Endothelial cell of umbilical vein (primary cell): ENCODE measurements around the gene LGI4. TPM values are rescaled to one million over a fixed set of nuclear protein-coding genes. Genes with fewer than 3 reads are reported as not detected.

ENCODE experiments used
- BruUV-seq: library from RNA; stranded (reverse); fragments of 400-500 nt; replicated peaks from 2 replicates; lab custom pipeline; 2021; lab: Mats Ljungman, UMichigan
- CTCF ChIA-PET: fragments of 300-600, 350-600 bp; sonication (Branson Sonifier 250); formaldehyde crosslinking; loops from one replicate; lab custom pipeline; 2021; ENCODE audit warnings: antibody characterized with exemption, inconsistent platforms; lab: Charles Lee
- POLR2A ChIA-PET: fragments of 300-600, 350-600 bp; sonication (Branson Sonifier 250); formaldehyde crosslinking; loops from one replicate; lab custom pipeline; 2021; ENCODE audit warnings: antibody characterized with exemption, inconsistent platforms; lab: Charles Lee
- DNase-seq: peaks from one replicate; pipeline ENCODE4 v3.0.0-alpha.2; 2011; ENCODE audit warnings: low read depth, low spot score
- FAIRE-seq: peaks from 2 replicates; lab custom pipeline; 2011; peaks lifted over from hg19 to GRCh38; lab: Jason Lieb, UNC
- H2AFZ ChIP-seq: 2 replicates; pipeline ENCODE4 v1.6.0; 2012; ENCODE audit warnings: low read depth, low read length, control low read depth, inconsistent platforms
- H3K27ac ChIP-seq: 2 replicates; pipeline ENCODE4 v1.5.1; 2011; ENCODE audit warnings: low read depth, mild to moderate bottlenecking, control low read depth, low read length, moderate library complexity; ENCODE audit not compliant: insufficient read depth
- H3K27me3 ChIP-seq, 2 experiments: 2 replicates each; pipeline versions ENCODE4 v1.6.0 to v1.6.1; 2011; ENCODE audit warnings: low read length in 2 of 2, mixed read lengths in 1 of 2; ENCODE audit not compliant: control insufficient read depth in 2 of 2, insufficient read depth in 2 of 2
- H3K36me3 ChIP-seq, 2 experiments: 2 replicates in 1 of 2; 3 replicates in 1 of 2; pipeline ENCODE4 v1.5.1; 2011; ENCODE audit warnings: low read length in 2 of 2, mild to moderate bottlenecking in 1 of 2, moderate library complexity in 1 of 2; ENCODE audit not compliant: control insufficient read depth in 2 of 2, insufficient read depth in 2 of 2; ENCODE audit errors: extremely low read depth in 1 of 2
- H3K4me1 ChIP-seq: 3 replicates; pipeline ENCODE4 v1.5.1; 2011; ENCODE audit warnings: mild to moderate bottlenecking, low read length; ENCODE audit not compliant: control insufficient read depth, insufficient read depth; ENCODE audit errors: extremely low read depth
- H3K4me2 ChIP-seq: 2 replicates; pipeline ENCODE4 v1.6.1; 2011; ENCODE audit warnings: low read length, control low read depth, mixed read lengths; ENCODE audit not compliant: insufficient read depth
- H3K4me3 ChIP-seq, 3 experiments: fragments of 200-600 bp in 1 of 3; sonication (generic), shearing (Covaris generic) in 1 of 3; replicated peaks in 1 of 3; 2 replicates each; pipeline ENCODE4 v1.5.1; 2011 to 2016; ENCODE audit warnings: control low read depth in 3 of 3, low read length in 3 of 3, mild to moderate bottlenecking in 2 of 3, inconsistent platforms in 1 of 3, low read depth in 1 of 3, moderate library complexity in 1 of 3; ENCODE audit not compliant: insufficient read depth in 1 of 3
- H3K79me2 ChIP-seq: 2 replicates; pipeline ENCODE4 v1.6.0; 2012; ENCODE audit warnings: low read length, inconsistent platforms; ENCODE audit not compliant: control insufficient read depth, insufficient read depth
- H3K9ac ChIP-seq: replicated peaks from 2 replicates; pipeline ENCODE3; 2011; ENCODE audit warnings: low read length, control low read depth; ENCODE audit not compliant: insufficient read depth; ENCODE audit errors: extremely low read depth
- H3K9me1 ChIP-seq: replicated peaks from 3 replicates; pipeline ENCODE4 v1.6.0; 2011; ENCODE audit warnings: mild to moderate bottlenecking, low read length; ENCODE audit not compliant: control insufficient read depth, insufficient read depth; ENCODE audit errors: extremely low read depth
- H3K9me3 ChIP-seq: replicated peaks from 2 replicates; pipeline ENCODE4 v1.5.1; 2012; ENCODE audit warnings: low read length, inconsistent platforms; ENCODE audit not compliant: control insufficient read depth, insufficient read depth
- H4K20me1 ChIP-seq: replicated peaks from 2 replicates; pipeline ENCODE3; 2011; ENCODE audit warnings: mild to moderate bottlenecking, low read length; ENCODE audit not compliant: control insufficient read depth, insufficient read depth; ENCODE audit errors: extremely low read depth
- CTCF ChIP-seq, 2 donors: IDR thresholded peaks; 1 replicate in 1 of 2; 2 replicates in 1 of 2; pipeline ENCODE4 v1.5.1; 2011; ENCODE audit warnings: low read length in 2 of 2, mild to moderate bottlenecking in 2 of 2, moderate library complexity in 2 of 2, control low read depth in 1 of 2, inconsistent platforms in 1 of 2, low read depth in 1 of 2; ENCODE audit not compliant: insufficient read depth in 1 of 2; ENCODE audit errors: extremely low read depth in 1 of 2
- FOS ChIP-seq: IDR thresholded peaks from 2 replicates; pipeline ENCODE4 v1.6.1; 2011; ENCODE audit warnings: mild to moderate bottlenecking, low read length, moderate library complexity, borderline replicate concordance; ENCODE audit not compliant: insufficient read depth
- JUN ChIP-seq: IDR thresholded peaks from 2 replicates; pipeline ENCODE4 v1.6.1; 2011; ENCODE audit warnings: borderline replicate concordance, low read depth; ENCODE audit not compliant: insufficient read length, insufficient read depth
- POLR2A ChIP-seq: IDR thresholded peaks from 2 replicates; pipeline ENCODE4 v1.6.1; 2012; ENCODE audit warnings: low read depth, mild to moderate bottlenecking, control low read depth, low read length
- POLR2AphosphoS5 ChIP-seq: IDR thresholded peaks from 2 replicates; pipeline ENCODE4 v1.6.1; 2012; ENCODE audit warnings: low read depth, mild to moderate bottlenecking, control low read depth, low read length, moderate library complexity; ENCODE audit not compliant: insufficient read depth
- dilution Hi-C: fragments of 300-500 bp; cut with MboI; formaldehyde crosslinking; loops from one replicate; pipeline ENCODE4 v1.15.0; 2019; ENCODE audit warnings: low sequenced_read_pairs; ENCODE audit not compliant: extremely low pct_ligation_motif_present
- intact Hi-C: fragments of 100-400 bp; cut with micrococcal nuclease; formaldehyde crosslinking; loops from one replicate; pipeline ENCODE4 v1.10.0; 2022
- polyA plus RNA-seq, 4 experiments: library from polyadenylated mRNA; depleted of rRNA in 3 of 4; stranded (reverse) in 3 of 4; unstranded in 1 of 4; fragments of >200 nt; gene quantifications; 2 replicates each; pipeline versions ENCODE4 v1.2.1 to v1.2.3, GENCODE V29; 2011 to 2012; ENCODE audit warnings: missing spikeins in 1 of 4
- total RNA-seq: library from RNA; stranded (reverse); gene quantifications from 2 replicates; pipeline ENCODE4 v1.2.3, GENCODE V29; 2021
- TF ChIP-seq, protein P1 (sequence below): IDR thresholded peaks from 2 replicates; pipeline ENCODE4 v1.6.1; 2011; ENCODE audit not compliant: insufficient read depth, insufficient read length

LGI4 gene
- total and polyA plus RNA-seq, 2 donors (not counting 3 experiments of a cell fraction or from before 2014, with no cell fraction given): not detected

- FAIRE-seq: no peak
- no peak for TF ChIP-seq CTCF (IDR thresholded peaks at IDR 0.05; ENCODE audit: extremely low read depth in 1 of 2, insufficient read depth in 1 of 2, low read depth in 1 of 2, low read length in 2 of 2)
- no peak for TF ChIP-seq JUN
- no peak for TF ChIP-seq FOS
- TF ChIP-seq POLR2AphosphoS5: no peak
- no peak for TF ChIP-seq POLR2A
- TF ChIP-seq, protein P1, sequence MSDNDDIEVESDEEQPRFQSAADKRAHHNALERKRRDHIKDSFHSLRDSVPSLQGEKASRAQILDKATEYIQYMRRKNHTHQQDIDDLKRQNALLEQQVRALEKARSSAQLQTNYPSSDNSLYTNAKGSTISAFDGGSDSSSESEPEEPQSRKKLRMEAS: no peak
- H2AFZ ChIP-seq: no peak overlapping the region
- ChIA-PET CTCF (interaction anchor here (1.6 to 1.8 kb wide), 2 partner anchors 13 to 36 kb away, joined by 4 to 5 read pairs; no protein-coding TSS in a partner anchor), POLR2A (no interaction called here)
- BruUV-seq: no TSS peak
- no peaks in the 10 kb centered on the region for H3K36me3 ChIP-seq
- no peaks in the 10 kb centered on the region for H3K79me2 ChIP-seq
- H4K20me1 ChIP-seq: no peaks in the 10 kb centered on the region
- H3K4me2 ChIP-seq: no peak overlapping the region
- no peaks in the 10 kb centered on the region for H3K9me3 ChIP-seq
- H3K4me3 ChIP-seq: no peak overlapping the region
- H3K27me3 ChIP-seq: no peaks in the 10 kb centered on the region
- H3K27ac ChIP-seq: no peak overlapping the region
- intact Hi-C loops (no loop called here), dilution Hi-C loops (no loop called here)
- no peak overlapping the region for H3K9ac ChIP-seq
- DNase-seq: no peak
- no peaks in the 10 kb centered on the region for H3K4me1 ChIP-seq
- H3K9me1 ChIP-seq: no peaks in the 10 kb centered on the region
Observed at GRCh38 chr19:35079826-35080225, 55.0 kb downstream of the LGI4 start.
